ENCODE data around the gene TIMM13.

DNA sequence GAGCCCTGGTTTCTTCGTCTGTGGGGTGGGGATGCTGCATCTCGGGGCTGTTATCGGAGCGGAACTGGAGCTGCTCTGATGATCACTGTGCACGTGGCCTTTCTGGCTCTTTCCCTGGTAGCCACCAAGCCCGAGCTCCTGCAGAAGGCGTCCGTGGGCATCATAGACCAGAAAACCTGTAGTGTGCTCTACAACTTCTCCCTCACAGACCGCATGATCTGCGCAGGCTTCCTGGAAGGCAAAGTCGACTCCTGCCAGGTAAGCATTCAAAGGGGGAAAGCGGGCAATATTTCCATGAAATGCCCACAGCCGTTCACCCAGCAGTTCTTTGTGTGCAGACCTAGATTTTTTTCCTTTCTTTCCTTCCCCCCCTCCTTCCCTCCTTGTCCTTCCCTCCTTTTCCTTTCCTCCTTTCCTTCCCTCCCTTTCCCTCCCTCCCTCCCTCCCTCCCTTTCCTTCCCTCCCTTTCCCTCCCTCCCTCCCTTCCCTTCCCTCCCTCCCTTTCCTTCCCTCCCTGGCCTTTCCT is 9.4 kb downstream of the TIMM13 start:
- TF ChIP-seq, protein P1, sequence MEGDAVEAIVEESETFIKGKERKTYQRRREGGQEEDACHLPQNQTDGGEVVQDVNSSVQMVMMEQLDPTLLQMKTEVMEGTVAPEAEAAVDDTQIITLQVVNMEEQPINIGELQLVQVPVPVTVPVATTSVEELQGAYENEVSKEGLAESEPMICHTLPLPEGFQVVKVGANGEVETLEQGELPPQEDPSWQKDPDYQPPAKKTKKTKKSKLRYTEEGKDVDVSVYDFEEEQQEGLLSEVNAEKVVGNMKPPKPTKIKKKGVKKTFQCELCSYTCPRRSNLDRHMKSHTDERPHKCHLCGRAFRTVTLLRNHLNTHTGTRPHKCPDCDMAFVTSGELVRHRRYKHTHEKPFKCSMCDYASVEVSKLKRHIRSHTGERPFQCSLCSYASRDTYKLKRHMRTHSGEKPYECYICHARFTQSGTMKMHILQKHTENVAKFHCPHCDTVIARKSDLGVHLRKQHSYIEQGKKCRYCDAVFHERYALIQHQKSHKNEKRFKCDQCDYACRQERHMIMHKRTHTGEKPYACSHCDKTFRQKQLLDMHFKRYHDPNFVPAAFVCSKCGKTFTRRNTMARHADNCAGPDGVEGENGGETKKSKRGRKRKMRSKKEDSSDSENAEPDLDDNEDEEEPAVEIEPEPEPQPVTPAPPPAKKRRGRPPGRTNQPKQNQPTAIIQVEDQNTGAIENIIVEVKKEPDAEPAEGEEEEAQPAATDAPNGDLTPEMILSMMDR (IDR thresholded peaks at IDR 0.05; ENCODE audit: insufficient read depth, low read length), result no peak
- TF ChIP-seq GABPA (IDR thresholded peaks at IDR 0.05; ENCODE audit: low read depth) (no peak), POLR2AphosphoS5 (IDR thresholded peaks at IDR 0.05; ENCODE audit: low read depth) (peak; percentile 62), SPI1 (IDR thresholded peaks at IDR 0.05; ENCODE audit: borderline replicate concordance, low read depth) (no peak)
- TF ChIP-seq, protein P2, sequence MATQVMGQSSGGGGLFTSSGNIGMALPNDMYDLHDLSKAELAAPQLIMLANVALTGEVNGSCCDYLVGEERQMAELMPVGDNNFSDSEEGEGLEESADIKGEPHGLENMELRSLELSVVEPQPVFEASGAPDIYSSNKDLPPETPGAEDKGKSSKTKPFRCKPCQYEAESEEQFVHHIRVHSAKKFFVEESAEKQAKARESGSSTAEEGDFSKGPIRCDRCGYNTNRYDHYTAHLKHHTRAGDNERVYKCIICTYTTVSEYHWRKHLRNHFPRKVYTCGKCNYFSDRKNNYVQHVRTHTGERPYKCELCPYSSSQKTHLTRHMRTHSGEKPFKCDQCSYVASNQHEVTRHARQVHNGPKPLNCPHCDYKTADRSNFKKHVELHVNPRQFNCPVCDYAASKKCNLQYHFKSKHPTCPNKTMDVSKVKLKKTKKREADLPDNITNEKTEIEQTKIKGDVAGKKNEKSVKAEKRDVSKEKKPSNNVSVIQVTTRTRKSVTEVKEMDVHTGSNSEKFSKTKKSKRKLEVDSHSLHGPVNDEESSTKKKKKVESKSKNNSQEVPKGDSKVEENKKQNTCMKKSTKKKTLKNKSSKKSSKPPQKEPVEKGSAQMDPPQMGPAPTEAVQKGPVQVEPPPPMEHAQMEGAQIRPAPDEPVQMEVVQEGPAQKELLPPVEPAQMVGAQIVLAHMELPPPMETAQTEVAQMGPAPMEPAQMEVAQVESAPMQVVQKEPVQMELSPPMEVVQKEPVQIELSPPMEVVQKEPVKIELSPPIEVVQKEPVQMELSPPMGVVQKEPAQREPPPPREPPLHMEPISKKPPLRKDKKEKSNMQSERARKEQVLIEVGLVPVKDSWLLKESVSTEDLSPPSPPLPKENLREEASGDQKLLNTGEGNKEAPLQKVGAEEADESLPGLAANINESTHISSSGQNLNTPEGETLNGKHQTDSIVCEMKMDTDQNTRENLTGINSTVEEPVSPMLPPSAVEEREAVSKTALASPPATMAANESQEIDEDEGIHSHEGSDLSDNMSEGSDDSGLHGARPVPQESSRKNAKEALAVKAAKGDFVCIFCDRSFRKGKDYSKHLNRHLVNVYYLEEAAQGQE (IDR thresholded peaks at IDR 0.05; ENCODE audit: insufficient replicate concordance, low read depth), result no peak
